IMR-90 (cell line): ENCODE measurements around the gene PACSIN2. TPM values are rescaled to one million over a fixed set of nuclear protein-coding genes. Genes with fewer than 3 reads are reported as not detected.

Experiments used
- ATAC-seq: fragments of 200-7000 bp; cut with Tn5 transposase; 2 replicates; pipeline ENCODE4 v1.9.1; 2020; ENCODE audit warnings: low read depth, mild to moderate bottlenecking, moderate library complexity
- BruUV-seq: library from RNA; stranded (reverse); fragments of 400-500 nt; replicated peaks from 2 replicates; lab custom pipeline; 2021; lab: Mats Ljungman, UMichigan
- CTCF ChIA-PET: fragments of 300-600 bp; formaldehyde crosslinking; extraction: SDS; loops from one replicate; lab custom pipeline; 2021; ENCODE audit warnings: antibody characterized with exemption; lab: Yijun Ruan, JAX
- POLR2A ChIA-PET: fragments of 300-600 bp; sonication (Branson Sonifier 250); formaldehyde crosslinking; loops from one replicate; lab custom pipeline; 2022; ENCODE audit warnings: antibody characterized with exemption; ENCODE audit not compliant: unreplicated experiment; lab: Charles Lee
- DNase-seq: peaks from one replicate; pipeline ENCODE4 v3.0.0; 2013
- H2AFZ ChIP-seq: replicated peaks from 2 replicates; pipeline ENCODE3; 2013; ENCODE audit warnings: low read length, mild to moderate bottlenecking; ENCODE audit not compliant: poor library complexity
- H2AK5ac ChIP-seq: 2 replicates; pipeline ENCODE4 v1.6.1; 2013; ENCODE audit warnings: low read depth, low read length, inconsistent platforms
- H2AK9ac ChIP-seq: replicated peaks from 2 replicates; pipeline ENCODE3; 2013; ENCODE audit warnings: mild to moderate bottlenecking, low read depth, low read length, moderate library complexity; ENCODE audit not compliant: poor library complexity
- H2BK120ac ChIP-seq: 2 replicates; pipeline ENCODE4 v1.6.1; 2013; ENCODE audit warnings: low read depth, low read length, inconsistent platforms
- H2BK15ac ChIP-seq: 3 replicates; pipeline ENCODE4 v1.6.1; 2013; ENCODE audit warnings: low read depth, low read length, inconsistent platforms
- H2BK20ac ChIP-seq: 2 replicates; pipeline ENCODE4 v1.6.1; 2013; ENCODE audit warnings: low read depth, mild to moderate bottlenecking, inconsistent platforms, low read length, moderate library complexity
- H2BK5ac ChIP-seq: 2 replicates; pipeline ENCODE4 v1.6.1; 2013; ENCODE audit warnings: mild to moderate bottlenecking, low read depth, low read length, inconsistent platforms; ENCODE audit not compliant: poor library complexity, severe bottlenecking
- H3K14ac ChIP-seq: replicated peaks from 2 replicates; pipeline ENCODE4 v1.6.1; 2013; ENCODE audit warnings: low read depth, low read length, inconsistent platforms
- H3K18ac ChIP-seq: 2 replicates; pipeline ENCODE4 v1.6.1; 2013; ENCODE audit warnings: low read depth, low read length, control low read depth
- H3K23ac ChIP-seq: 2 replicates; pipeline ENCODE4 v1.6.1; 2013; ENCODE audit warnings: low read depth, low read length, inconsistent platforms
- H3K27ac ChIP-seq: 2 replicates; pipeline ENCODE4 v1.5.1; 2013; ENCODE audit warnings: mild to moderate bottlenecking, control low read depth, low read length; ENCODE audit not compliant: insufficient read depth
- H3K27me3 ChIP-seq: 2 replicates; pipeline ENCODE4 v1.6.1; 2013; ENCODE audit warnings: low read length; ENCODE audit not compliant: control insufficient read depth, insufficient read depth
- H3K36me3 ChIP-seq: 2 replicates; pipeline ENCODE4 v1.6.1; 2013; ENCODE audit warnings: low read length, mixed read lengths; ENCODE audit not compliant: control insufficient read depth, insufficient read depth
- H3K4ac ChIP-seq: 2 replicates; pipeline ENCODE4 v1.6.1; 2013; ENCODE audit warnings: low read depth, low read length, inconsistent platforms
- H3K4me1 ChIP-seq: 2 replicates; pipeline ENCODE4 v1.6.1; 2013; ENCODE audit warnings: low read length, mixed read lengths; ENCODE audit not compliant: control insufficient read depth, insufficient read depth
- H3K4me2 ChIP-seq: 2 replicates; pipeline ENCODE4 v1.6.1; 2013; ENCODE audit warnings: low read depth, mild to moderate bottlenecking, control low read depth, low read length, moderate library complexity
- H3K4me3 ChIP-seq: 2 replicates; pipeline ENCODE4 v1.5.1; 2013; ENCODE audit warnings: low read depth, mild to moderate bottlenecking, control low read depth, low read length, moderate library complexity; ENCODE audit not compliant: insufficient read depth
- H3K56ac ChIP-seq: 2 replicates; pipeline ENCODE4 v1.6.1; 2013; ENCODE audit warnings: low read length, inconsistent platforms; ENCODE audit not compliant: insufficient read depth; ENCODE audit errors: extremely low read depth
- H3K79me1 ChIP-seq, 2 experiments: 2 replicates each; pipeline ENCODE4 v1.6.1; 2013; ENCODE audit warnings: low read length in 2 of 2, inconsistent platforms in 1 of 2, low read depth in 1 of 2
- H3K9ac ChIP-seq: 2 replicates; pipeline ENCODE4 v1.6.1; 2013; ENCODE audit warnings: low read depth, low read length, control low read depth
- H3K9me1 ChIP-seq: 2 replicates; pipeline ENCODE4 v1.6.1; 2013; ENCODE audit warnings: low read length, inconsistent platforms; ENCODE audit not compliant: insufficient read depth
- H3K9me3 ChIP-seq: 2 replicates; pipeline ENCODE4 v1.6.1; 2013; ENCODE audit warnings: low read length; ENCODE audit not compliant: control insufficient read depth, insufficient read depth
- H4K20me1 ChIP-seq: 2 replicates; pipeline ENCODE4 v1.6.1; 2013; ENCODE audit warnings: low read length, inconsistent platforms; ENCODE audit not compliant: insufficient read depth
- H4K5ac ChIP-seq: 2 replicates; pipeline ENCODE4 v1.6.1; 2013; ENCODE audit warnings: mild to moderate bottlenecking, low read depth, low read length, control low read depth
- H4K8ac ChIP-seq, 2 experiments: 2 replicates each; pipeline ENCODE4 v1.6.1; 2013; ENCODE audit warnings: low read depth in 2 of 2, low read length in 2 of 2, control low read depth in 1 of 2, inconsistent platforms in 1 of 2
- H4K91ac ChIP-seq: 2 replicates; pipeline ENCODE4 v1.6.1; 2013; ENCODE audit warnings: low read depth, low read length, inconsistent platforms; ENCODE audit not compliant: insufficient read depth
- CEBPB ChIP-seq: IDR thresholded peaks from 2 replicates; pipeline ENCODE4 v1.6.1; 2012; ENCODE audit warnings: low read depth, low read length, improper control_type of control experiment
- CTCF ChIP-seq: conservative IDR thresholded peaks from 2 replicates; pipeline ENCODE4 v1.5.1; 2012; ENCODE audit warnings: mild to moderate bottlenecking, low read depth, low read length, improper control_type of control experiment
- MXI1 ChIP-seq: IDR thresholded peaks from 2 replicates; pipeline ENCODE4 v1.6.1; 2012; ENCODE audit warnings: low read depth, mild to moderate bottlenecking, low read length, moderate library complexity, borderline replicate concordance
- RFX5 ChIP-seq: IDR thresholded peaks from 2 replicates; pipeline ENCODE4 v1.8.0; 2012; ENCODE audit warnings: low read depth, mild to moderate bottlenecking, low read length, moderate library complexity
- SMC3 ChIP-seq: fragments of 150-350 bp; IDR thresholded peaks from 2 replicates; pipeline ENCODE4 v1.6.1; 2016; ENCODE audit warnings: low read depth, mild to moderate bottlenecking, antibody characterized with exemption, low read length, moderate library complexity
- WGBS, 2 experiments: methylation state at CpG; one replicate each; pipeline versions ENCODE4 v1.1.5 to v1.1.7; 2013; ENCODE audit warnings: missing lambda C conversion rate in 2 of 2; ENCODE audit not compliant: insufficient read length in 1 of 2; ENCODE audit errors: extremely low coverage in 2 of 2; 5-methylcytosine and 5-hydroxymethylcytosine counted together
- dilution Hi-C: fragments of 300-500 bp; cut with HindIII; formaldehyde crosslinking; loops from one replicate; pipeline ENCODE4 v1.14.3; 2018; ENCODE audit warnings: low sequenced_read_pairs; ENCODE audit not compliant: unreplicated experiment
- in situ Hi-C: fragments of 300-500 bp; cut with MboI; formaldehyde crosslinking; loops from 3 replicates; pipeline ENCODE4 v1.14.3; 2019; ENCODE audit warnings: low sequenced_read_pairs, inconsistent platforms, mixed read lengths
- intact Hi-C: fragments of 100-400 bp; cut with micrococcal nuclease; formaldehyde crosslinking; loops from 2 replicates; pipeline ENCODE4 v1.10.0; 2022
- polyA plus RNA-seq, 3 experiments: library from polyadenylated mRNA; depleted of rRNA; stranded (reverse); fragments of >200 nt; gene quantifications; 2 replicates each; pipeline ENCODE4 v1.2.3, GENCODE V29; 2012; ENCODE audit warnings: low replicate concordance in 1 of 3
- total RNA-seq: library from RNA; depleted of rRNA; stranded (reverse); fragments of >200 nt; gene quantifications from 2 replicates; pipeline ENCODE4 v1.2.3, GENCODE V29; 2012

The PACSIN2 gene
- total and polyA plus RNA-seq, 2 of the 4 experiments (the other 2 are of a cell fraction): 85.0 to 118 TPM

GRCh38 chr22:42973536-42973881, 41.4 kb downstream of the PACSIN2 start:
- no peak overlapping the region for H2AK5ac ChIP-seq
- H2AFZ ChIP-seq: no peak overlapping the region
- H3K9me1 ChIP-seq: peaks cover 32% of the 10 kb centered on the region
- POLR2A ChIA-PET: no interaction called here
- H3K23ac ChIP-seq: no peak overlapping the region
- H3K4me2 ChIP-seq: no peak overlapping the region
- no peaks in the 10 kb centered on the region for H3K9me3 ChIP-seq
- H2BK20ac ChIP-seq: no peak overlapping the region
- dilution Hi-C loops: no loop called here
- H4K5ac ChIP-seq: no peak overlapping the region
- H3K14ac ChIP-seq: no peak overlapping the region
- H3K79me1 ChIP-seq: peaks cover 35 to 79% of the 10 kb centered on the region in 2 experiments
- no peak overlapping the region for H2AK9ac ChIP-seq
- WGBS, 2 experiments: 88% methylated on average over 3 of the region's 5 CpGs; no CpG with 5 or more reads in 1 of the 2 experiments
- H2BK120ac ChIP-seq: no peak overlapping the region
- no TSS peak for BruUV-seq
- H3K27me3 ChIP-seq: no peaks in the 10 kb centered on the region
- H3K27ac ChIP-seq: no peak overlapping the region
- H2BK5ac ChIP-seq: no peak overlapping the region
- H3K4me3 ChIP-seq: no peak overlapping the region
- H3K9ac ChIP-seq: no peak overlapping the region
- H3K36me3 ChIP-seq: no peaks in the 10 kb centered on the region
- ATAC-seq (no peak; the same call in 1 of the 2 replicates), DNase-seq (no peak)
- no peak overlapping the region for H3K4ac ChIP-seq
- H4K8ac ChIP-seq: no peak overlapping the region
- no peak overlapping the region for H3K56ac ChIP-seq
- peaks cover 18% of the 10 kb centered on the region for H3K4me1 ChIP-seq
- CTCF ChIA-PET: interaction anchor here (0.6 kb wide), 1 partner anchor 1012 kb away, joined by 7 read pairs; no protein-coding TSS in a partner anchor
- H4K20me1 ChIP-seq: peaks cover 71% of the 10 kb centered on the region
- H2BK15ac ChIP-seq: no peak overlapping the region
- H4K91ac ChIP-seq: no peak overlapping the region
- H3K18ac ChIP-seq: no peak overlapping the region
- intact Hi-C loops: no loop called here
- TF ChIP-seq SMC3: no peak
- no peak for TF ChIP-seq RFX5
- no peak for TF ChIP-seq CEBPB
- TF ChIP-seq CTCF: no peak
- no peak for TF ChIP-seq MXI1
- in situ Hi-C loops: no loop called here
